ENCODE results near the gene HM13.

- TF ChIP-seq CTCF (IDR thresholded peaks at IDR 0.05) (no peak), EZH2 (IDR thresholded peaks at IDR 0.05; ENCODE audit: borderline replicate concordance, insufficient read depth, low read depth, low read length, poor library complexity, severe bottlenecking) (no peak)
These were observed 3.1 kb downstream of the HM13 start for GRCh38 chr20:31517373-31517772.
